ENCODE data around the gene CLASP1.

CLASP1 gene

DNA sequence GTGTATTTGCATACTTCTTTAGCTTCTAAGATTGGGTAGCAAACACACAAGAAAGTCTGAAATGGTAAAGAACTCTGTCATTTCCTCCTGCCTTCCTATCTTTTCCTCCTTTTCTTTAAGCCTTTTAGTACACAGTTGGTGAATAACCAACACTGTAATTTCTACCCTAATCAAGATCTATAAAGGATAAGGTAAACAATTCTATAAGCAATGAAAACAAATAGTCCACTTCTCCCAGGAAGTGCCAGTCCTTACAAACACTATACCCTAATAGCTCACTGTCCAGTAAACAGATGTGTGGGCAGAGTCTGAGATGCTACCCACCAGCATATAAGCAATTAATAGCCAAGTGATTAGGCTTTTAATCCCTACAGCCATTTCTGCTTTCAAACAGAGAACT is 283.2 kb downstream of the CLASP1 start:
- no peak for DNase-seq
- intact Hi-C loops (cut with DNase I) = no loop called here

DNA sequence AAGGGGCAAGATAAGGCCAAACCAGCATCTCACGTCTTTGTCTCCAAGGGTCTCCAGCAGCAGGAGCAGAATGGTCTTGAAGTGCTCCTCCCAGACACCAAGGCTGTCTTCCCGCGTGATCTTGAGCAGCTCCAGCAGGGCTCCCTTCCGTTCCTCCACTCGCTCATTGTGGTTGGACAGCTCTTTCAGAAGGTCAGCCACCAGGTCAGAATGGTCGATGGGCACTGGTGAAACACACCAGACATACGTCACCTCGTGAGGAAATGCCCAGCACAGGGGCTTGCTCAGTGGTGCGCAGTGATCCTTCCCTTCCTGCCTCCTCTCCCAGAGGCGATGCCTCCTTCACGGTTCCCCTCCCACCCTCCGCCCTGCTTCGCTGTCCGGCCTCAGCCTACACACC is 284.2 kb downstream of the CLASP1 start:
- intact Hi-C loops (cut with DNase I) = no loop called here

DNA sequence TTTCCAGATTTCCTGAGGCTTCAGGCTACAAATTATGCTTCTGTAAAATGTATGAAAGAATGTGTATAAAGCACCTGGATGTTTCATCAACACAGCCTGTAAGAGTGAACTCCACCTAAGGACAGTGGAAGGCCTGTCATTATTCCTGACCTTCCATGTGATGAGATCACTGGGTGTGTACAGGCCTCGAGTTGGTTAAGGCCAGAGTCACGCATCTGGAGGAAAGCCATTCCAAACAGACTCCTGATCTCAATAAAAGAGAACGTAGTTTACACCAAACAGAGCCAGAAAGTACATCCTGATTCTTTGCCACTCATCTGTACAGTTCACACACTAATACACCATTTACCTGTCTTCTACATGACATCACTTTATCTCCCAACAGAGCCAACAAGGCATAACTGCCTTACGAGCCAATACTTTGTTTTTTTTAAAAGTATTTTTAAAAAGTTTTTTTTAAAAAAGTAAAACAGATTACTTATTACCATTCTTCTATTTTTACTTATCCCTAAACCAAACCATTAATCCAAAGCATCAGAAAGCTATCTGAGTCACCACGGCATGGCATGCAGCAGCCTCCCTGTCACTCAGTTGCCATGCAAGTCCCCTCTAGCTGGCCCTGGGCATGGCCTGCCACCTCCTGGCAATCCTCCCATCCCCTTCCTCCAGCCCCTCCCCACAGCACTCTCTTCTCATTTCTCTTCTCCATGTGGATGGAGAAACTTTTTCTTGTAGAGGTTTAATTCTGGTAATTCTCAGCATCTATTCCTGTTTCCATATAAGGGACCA is 285.4 kb downstream of the CLASP1 start:
- intact Hi-C loops (cut with DNase I) = no loop called here
- DNase-seq = no peak

More for the DNA sequence above, 284.2 kb downstream of the CLASP1 start:
- no peak for DNase-seq

DNA sequence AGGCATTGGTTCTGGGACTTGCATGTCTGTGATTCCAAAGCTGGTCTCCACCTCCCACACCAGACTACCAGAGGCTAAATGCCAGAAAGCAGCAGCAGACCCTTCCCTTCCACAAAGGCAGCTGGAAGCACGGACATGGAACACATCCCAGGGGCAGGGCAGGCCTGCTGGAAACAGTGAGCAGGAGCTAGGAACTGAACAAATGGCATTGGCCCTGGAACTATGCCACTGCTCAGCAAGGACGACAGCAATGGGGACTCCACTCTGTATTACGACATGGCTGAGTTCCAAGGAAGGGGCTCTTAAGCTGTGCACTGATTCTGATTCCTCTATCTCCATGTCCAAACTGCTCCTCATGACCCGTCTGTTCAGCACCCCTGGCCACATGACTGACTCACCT is 286.5 kb downstream of the CLASP1 start:
- intact Hi-C loops (cut with DNase I) = no loop called here
- DNase-seq = no peak

DNA sequence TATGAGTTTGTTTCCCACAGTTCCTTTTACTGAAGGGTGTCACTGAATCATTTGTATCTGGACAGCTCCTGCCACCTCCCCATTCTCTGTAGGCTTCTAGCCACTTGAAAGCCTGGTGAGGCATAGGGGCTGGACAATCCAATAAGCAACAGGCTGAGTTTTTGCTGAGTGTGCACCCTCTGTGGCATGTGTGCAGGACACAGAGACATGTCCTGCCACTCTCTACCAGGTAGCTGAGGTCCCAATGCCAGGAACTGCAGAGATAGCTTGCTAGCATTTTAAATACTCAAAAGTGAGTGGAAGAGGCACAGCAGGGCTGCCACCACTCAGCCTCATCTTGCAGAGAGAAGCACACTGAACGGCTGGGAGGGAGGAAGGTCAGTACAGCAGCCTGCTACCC is 287.0 kb downstream of the CLASP1 start:
- DNase-seq = no peak
- intact Hi-C loops (cut with DNase I) = no loop called here

DNA sequence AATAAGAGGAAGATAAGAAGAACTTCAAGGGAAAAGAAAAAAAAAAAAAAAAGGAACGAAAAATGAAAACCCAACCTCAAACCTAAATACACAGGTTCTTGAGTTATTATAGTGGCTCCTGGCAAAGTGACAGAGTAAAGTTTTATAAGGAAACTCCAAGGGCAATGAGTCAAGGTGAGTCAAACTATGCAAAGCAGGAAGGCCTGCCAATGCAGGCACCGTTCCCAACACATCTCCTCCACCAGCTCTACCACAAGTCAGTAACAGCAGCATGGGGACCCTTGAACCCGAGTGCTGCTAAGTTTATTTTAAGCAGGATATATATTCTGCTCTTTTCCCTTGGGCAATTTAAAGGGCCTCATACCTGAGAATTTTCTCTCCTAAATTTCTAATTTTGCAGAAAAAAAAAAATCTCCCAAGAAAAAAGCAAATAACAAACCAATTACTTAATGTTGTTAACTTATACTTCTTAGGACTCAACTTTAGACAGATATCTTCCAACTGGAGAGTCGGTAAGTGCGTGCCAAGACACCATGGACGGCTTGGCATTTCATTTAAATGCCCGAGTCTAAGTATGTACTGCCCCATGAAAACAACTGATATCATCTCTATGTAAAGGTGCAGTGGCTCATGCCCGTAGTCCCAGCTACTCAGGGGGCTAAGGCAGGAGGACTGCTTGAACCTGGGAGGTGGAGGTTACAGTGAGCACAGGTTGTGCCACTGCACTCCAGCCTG is 288.5 kb downstream of the CLASP1 start:
- DNase-seq = no peak
- intact Hi-C loops (cut with DNase I) = loop anchor here (1.0 kb wide), 1 partner anchor 13 kb away; no protein-coding TSS in a partner anchor

DNA sequence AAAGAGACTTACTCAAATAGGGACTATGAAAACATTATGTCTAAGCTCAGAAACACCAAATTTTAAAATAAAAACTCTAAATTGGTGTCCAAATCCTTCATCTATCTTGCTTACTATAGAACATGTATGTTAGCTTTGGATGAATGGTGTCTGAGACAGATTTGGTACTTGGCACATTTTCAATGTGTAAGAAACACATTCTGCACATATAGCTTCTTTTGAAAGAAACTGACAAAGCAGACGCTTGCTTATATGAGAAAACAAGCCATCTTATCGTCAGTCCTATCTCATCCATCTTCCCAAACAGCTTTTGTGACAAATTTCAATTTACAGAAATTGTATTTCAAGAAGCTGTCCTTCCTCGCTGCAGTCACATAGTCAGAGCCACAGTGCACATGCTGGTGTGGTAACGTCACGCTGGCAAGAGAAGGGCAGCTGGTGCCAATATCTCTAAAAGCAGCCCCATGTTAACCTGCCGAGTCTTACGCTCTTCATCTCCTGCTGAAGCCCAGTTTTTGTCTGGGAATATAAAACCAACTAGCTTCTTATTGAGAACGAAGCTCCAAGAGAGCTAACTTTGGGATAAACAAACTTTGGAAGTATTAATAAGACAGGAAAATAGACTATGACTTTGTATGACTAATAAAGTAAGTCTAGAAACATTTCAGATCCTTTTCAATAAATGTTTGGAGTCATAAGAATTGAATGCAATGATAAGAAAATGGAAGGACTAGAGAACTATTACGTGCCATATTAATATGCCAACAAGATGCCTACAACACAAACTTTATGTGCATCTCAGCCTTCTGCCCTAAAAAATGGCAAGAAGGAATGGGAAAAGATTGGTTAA is 289.3 kb downstream of the CLASP1 start:
- intact Hi-C loops (cut with DNase I) = loop anchor here (1.0 kb wide), 1 partner anchor 13 kb away; no protein-coding TSS in a partner anchor

DNA sequence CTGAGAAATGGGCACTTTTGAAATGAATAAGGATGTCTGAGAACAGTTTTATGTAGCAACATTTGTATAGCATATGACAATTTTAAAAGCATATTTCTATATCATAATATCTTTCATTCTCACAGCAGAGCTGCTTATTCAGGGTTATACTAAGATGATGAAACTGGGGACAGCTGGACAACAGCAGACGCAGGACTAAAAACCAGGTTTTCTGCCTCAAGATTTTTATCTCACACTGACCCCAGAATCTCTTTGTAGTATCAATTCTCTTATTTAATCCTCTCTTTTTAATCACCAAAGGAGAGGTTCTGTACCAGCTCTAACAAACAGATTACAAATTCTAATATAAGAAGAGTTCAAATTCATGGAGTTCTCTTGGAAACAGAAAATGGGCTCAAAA is 290.1 kb downstream of the CLASP1 start:
- DNase-seq = no peak
- intact Hi-C loops (cut with DNase I) = no loop called here

More for the DNA sequence above, 289.3 kb downstream of the CLASP1 start:
- DNase-seq = no peak

DNA sequence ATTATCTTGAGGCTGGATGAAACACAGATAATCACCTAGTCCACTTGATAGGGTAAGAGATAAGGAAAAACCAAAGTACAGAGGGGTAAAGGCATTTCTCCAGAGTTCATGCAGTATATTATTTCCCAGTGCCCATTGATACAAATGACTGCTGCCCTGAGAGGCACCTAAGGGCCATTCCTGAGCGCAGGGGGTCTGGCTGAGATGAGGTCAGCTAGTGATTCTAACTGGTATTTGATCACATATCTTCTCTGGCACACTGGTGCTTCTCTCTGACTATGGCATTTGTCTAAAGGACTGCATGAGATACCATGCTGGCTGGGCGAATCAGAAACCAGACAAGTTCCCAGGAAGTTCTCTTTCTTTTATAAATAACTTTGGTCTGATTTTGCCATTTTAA is 291.0 kb downstream of the CLASP1 start:
- no peak for DNase-seq
- intact Hi-C loops (cut with DNase I) = no loop called here

DNA sequence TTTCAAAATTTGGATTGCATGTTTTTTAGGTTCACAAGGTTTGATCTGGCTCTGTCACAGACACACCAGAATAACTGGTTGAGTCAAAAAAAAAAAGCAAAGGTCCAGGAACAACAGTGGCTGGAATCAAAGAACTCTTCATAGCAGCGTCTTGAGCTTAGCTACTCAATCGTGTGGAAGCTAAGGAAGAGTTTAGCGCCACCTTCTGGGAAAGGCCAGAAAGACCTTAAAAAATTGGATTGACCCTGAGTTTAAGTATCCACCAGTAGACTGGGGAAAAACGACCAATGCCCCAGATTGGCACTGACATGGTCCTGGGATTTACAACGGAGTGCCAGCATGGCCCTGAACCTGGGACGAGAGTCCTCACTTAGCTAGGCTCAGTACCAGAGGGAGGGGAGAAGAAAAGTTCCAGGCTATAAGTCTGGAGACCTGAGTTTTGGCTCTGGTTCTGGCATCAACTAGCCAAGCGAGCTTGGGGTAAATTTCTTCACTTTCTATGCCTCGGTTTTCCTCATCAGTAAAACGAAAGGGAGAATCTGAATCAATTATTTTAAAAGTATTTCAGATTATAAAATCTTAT is 293.1 kb downstream of the CLASP1 start:
- peak in 2 of 10 donors; percentile 27 to 44 for DNase-seq
- intact Hi-C loops (cut with DNase I) = loop anchor here (2.0 kb wide), 1 partner anchor 261 kb away; no protein-coding TSS in a partner anchor

DNA sequence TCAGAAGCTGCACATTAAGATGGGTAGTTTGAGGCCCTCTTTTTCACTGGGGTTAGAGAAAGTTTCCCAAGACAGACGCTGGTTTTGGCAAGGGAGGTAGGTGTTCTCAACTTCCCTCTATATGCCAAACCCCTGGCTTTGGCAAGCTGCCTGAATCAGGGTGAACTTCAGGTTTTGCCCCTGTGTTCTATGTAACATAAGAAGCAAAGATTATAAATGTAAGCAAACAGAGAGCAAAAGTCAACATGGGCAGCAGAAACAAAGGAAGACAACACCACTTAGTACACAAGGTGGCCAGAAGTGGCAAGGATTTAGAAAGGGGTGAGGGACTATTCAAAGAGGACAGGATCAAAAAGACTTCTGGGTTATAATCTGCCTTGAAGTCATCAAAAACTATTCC is 293.8 kb downstream of the CLASP1 start:
- intact Hi-C loops (cut with DNase I) = no loop called here

DNA sequence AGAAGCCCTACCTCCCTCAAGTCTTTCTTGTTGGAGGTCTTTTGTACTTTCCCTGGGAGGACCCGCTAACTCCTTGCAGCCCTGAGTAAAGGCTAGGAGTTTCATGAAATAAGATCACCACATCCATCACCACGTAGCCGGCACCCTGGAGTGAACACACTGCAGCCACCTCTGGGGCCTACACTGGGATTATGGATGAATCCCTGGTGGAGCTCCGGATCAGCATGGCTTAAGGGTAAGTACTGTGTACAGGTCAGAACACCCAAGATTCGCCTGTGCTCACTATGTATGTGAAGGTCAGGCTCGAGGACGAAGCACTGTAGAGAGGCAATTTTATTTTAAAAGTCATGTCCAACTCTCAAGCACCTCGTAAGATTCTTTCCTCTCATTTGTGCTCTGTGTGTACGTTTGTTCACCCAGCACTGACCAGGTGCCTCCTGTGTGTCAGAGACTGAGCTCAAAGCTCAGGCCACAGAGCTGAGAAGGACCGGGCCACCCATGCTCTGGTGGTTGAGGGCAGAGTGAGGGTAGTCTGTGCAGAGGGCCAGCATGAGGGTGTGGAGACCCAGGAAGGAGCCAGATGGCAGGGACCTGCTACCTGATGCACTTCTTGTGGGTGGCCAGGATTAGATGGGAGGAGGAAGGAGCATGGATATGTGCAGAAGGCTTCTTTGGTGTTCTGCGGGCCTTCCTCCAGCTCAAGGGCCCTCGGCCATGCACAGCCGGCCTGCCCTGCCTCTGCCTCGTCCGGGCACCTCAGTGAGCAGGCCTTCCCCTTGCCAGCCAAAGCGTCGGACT is 297.5 kb downstream of the CLASP1 start:
- intact Hi-C loops (cut with DNase I) = no loop called here
- DNase-seq = no peak

More for the DNA sequence above, 293.8 kb downstream of the CLASP1 start:
- no peak for DNase-seq

DNA sequence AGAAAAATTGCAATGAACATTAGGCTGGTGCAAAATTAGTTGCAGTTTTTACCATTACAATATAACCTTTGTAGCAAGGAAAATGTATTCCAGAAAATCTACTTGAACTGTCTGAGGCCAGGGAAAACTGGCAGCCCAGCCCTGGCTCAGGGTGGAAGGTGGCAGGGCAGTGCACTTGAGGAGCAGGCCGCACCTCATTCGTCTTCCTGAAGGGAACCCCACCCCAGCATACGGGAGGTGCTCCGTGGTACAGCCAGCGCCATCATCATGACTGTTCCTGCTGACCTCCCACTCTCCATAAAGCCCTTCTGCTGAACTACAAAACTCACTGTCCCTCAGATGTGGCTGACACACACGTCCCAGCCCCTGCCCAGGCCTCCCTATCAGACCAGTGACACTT is 298.4 kb downstream of the CLASP1 start:
- intact Hi-C loops (cut with DNase I) = no loop called here
- DNase-seq = no peak

DNA sequence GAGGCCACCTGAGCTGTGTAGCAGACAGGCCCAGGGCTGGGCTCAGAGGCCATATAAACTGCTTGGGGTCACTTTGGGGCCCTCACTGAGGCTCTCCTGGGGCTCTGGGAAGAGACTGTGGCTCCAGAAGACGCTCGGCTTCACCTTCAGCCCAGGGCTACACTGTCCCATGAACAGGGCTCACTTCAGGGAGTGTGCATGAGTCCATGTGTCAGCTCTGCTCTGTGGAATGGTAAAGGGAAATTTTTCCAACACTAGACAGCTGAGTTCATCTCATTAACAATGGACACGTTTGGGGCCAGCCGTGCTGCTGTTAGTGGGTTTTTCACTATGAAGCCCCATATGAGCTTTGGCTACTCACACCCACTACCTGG is 298.9 kb downstream of the CLASP1 start:
- intact Hi-C loops (cut with DNase I) = no loop called here
- DNase-seq = no peak

DNA sequence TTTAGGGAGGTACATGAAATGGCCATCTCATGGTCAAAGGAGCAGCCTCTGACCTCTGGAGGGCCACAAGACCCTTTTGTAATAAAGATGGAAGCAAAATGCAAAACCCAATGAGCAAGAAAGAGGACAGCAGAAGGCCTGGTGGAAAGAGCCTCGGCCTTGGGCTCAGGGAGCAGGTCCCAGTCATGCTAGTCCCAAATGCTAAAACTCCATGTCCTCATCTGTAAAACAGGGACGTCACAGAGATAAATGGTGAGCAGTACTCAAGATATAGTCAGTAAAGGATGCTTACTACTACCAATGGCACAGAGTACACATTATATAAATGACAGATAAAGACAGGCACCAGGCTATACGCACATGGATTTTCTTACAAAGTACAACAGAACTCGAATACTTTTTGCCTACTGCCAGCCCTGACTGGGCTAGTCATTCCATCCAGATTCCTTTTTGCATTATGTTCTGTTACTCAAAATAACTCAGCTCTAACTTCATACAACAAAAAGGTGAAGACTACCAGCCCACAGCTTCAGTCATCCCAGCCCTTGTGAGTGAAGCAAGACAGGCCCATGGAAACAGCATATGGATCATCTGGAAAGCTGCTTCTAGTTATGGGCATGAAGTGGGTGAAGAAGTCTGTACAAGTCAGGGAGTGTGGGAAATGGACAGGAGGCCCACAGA is 299.4 kb downstream of the CLASP1 start:
- intact Hi-C loops (cut with DNase I) = no loop called here

DNA sequence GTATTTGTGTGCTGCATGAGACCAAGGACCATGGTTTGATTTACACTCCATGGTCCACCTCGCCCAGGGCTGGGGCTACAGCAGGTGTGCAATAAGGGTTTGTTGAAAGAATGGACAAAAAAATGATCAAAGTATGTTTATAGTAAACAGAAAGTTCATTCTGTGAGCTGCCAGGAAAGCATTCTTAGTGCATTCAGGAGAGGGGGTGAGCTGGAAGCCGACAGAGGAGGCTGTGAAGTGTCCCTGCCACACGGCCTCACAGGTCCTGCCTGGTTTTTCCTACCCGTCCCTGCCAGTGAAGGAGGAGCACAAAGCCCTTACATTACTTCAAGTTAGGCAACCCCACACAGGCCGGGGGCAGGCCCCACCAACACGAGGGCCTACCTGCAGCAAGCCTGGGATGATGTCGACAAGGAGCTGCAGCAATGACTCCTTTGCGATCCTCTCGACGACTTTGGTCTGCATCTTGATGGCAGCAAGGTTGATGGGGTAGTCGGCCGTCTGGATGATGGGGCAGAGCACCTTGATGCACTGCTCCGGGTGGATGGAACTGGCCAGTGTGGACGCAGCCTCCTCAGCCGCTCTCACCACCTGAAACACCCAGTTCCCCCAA is 301.0 kb downstream of the CLASP1 start:
- DNase-seq = no peak
- intact Hi-C loops (cut with DNase I) = no loop called here

More for the DNA sequence above, 299.4 kb downstream of the CLASP1 start:
- no peak for DNase-seq

DNA sequence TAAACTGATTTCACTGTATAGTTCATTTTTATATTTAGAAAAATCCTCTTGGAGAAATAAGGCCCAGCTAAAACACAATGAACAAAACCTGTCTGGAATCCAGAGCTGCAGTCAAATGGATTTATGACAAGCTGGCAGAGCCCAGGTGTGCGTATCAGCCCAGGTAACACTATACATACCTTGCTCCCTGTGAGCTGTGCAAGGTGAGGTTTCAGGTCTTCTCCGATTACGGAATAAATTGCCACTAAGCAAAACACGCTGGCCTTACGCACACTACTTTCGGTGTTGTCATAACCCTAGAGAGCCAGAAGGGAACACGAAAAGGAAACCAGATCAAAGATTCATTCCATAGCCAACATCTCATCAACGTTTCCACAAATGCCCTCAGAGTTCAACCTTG is 302.4 kb downstream of the CLASP1 start:
- intact Hi-C loops (cut with DNase I) = loop anchor here (1.0 kb wide), 1 partner anchor 13 kb away; no protein-coding TSS in a partner anchor
- DNase-seq = no peak

DNA sequence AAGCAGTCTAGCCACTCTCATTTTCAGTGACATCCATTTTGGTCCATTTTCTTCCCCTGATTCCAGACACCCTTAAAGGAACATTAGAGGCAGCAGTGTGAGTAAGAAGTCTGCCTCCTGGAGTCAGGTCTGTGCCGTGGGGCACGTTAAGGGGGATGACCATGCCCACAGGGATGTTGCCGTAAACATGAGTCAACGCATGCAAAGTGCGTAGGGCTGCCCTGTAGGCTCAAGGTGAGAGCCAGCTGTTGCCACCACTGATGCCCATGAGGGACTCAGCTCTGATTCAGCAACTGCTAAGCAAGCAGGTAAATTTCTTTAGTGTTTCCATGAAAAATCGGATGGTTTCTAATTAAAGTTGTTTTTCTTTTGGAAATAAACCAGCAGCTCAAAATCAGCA is 302.9 kb downstream of the CLASP1 start:
- intact Hi-C loops (cut with DNase I) = no loop called here
- DNase-seq = no peak

DNA sequence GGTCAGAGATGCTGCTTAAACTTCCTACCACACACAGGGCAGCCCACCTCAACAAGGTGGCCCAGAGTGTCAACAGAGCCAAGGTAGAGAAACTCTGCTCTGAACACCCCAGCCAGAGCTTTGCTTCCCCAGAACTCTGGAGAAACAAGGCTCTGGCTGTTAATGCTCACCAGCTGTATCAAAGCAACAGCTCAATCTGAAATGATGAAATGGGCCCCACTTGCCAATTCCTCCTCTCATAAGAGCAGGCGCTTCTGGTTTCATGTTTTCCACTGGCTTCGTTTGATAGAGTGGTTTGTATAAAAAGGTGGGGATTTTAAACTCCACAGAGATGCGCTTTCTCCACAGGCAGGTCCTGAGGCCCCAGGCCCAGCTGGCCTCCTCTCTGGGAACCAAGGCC is 303.4 kb downstream of the CLASP1 start:
- DNase-seq = no peak
- intact Hi-C loops (cut with DNase I) = no loop called here
